Left cardiac atrium (tissue), 4 donors: ENCODE data around the gene ANXA2. TPM values are rescaled to one million over a fixed set of nuclear protein-coding genes. Genes with fewer than 3 reads are reported as not detected.
"Not testable (repeated sequence)": the region's sequence is repeated elsewhere in the genome, so short reads cannot be mapped to it uniquely, and the experiment has no call there.

Source experiments
- ATAC-seq, 2 donors: fragments of 200-7000 bp; cut with Tn5 transposase; one replicate each; pipeline ENCODE4 v1.9.1; 2020; ENCODE audit warnings: mild to moderate bottlenecking in 2 of 2, moderate library complexity in 2 of 2
- DNase-seq: peaks from one replicate; pipeline ENCODE4 v3.0.0-alpha.2; 2020
- intact Hi-C, 2 donors: fragments of 100-400 bp; cut with DNase I; formaldehyde crosslinking; loops; one replicate each; pipeline versions ENCODE4 v1.14.1 to v1.15.1; 2022 to 2023
- total RNA-seq, 2 donors: library from RNA; stranded (reverse); fragmentation: NEBNext Ultra II Directional; extraction: Animal tissue kit (Norgen Biotek cat#: 25700); gene quantifications; one replicate each; pipeline ENCODE4 v1.2.1, GENCODE V29; 2021
- donor health status: DM: no; HTN: yes; CAD: no.
- donor health status: DM: no; HTN: yes; CAD: no; lungs with severe emphysema.
- donor health status: DM: yes; HTN: yes; CAD: no.
- donor health status: Dilated cardiomyopathy.

ANXA2 gene
- total RNA-seq, 2 donors from 2014 or later, result 337 to 435 TPM

DNA sequence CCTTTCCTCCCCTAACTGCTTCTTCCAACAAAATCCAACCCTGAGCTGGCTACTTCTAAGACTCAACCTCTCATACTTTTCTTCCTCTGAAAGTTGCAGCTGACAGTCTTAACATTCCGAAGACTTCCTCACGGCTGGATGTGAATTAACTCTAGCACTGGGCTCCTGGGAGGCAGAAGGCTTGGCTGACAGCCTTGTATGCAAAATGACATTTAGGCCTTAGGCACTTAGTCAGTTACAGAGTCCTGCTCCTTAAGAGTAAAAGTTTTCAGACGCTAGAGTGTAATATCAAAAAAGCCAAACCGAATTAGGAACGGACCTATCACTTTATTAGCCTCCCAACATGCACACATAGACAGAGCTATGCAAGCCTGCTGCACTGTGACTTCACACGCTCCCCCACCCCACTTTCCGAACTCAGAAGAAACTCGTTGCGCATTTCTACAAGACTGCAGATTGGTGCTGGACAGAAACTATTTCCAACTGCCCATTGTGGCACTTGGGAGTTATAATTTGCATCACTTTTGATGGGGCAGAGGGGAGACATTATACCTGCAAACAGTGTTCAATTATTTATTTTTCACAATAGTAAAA, 15.5 kb upstream of the ANXA2 start:
- DNase-seq (no peak), ATAC-seq (peak; percentile 45 to 76)
- intact Hi-C loops, result no loop called here

DNA sequence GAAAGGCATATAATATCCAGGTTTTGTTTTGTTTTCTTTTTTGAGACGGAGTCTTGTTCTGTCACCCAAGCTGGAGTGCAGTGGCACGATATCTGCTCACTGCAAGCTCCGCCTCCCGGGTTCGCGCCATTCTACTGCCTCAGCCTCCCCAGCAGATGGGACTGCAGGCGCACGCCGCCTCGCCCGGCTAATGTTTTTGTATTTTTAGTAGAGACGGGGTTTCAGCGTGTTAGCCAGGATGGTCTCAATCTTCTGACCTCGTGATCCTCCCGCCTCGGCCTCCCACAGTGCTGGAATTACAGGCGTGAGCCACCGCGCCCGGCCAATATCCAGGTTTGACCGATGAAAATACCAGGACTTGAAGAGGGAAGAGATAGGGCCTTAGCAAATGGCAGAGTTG, 15.0 kb upstream of the ANXA2 start:
- ATAC-seq, intact Hi-C loops, DNase-seq: not testable (repeated sequence)

DNA sequence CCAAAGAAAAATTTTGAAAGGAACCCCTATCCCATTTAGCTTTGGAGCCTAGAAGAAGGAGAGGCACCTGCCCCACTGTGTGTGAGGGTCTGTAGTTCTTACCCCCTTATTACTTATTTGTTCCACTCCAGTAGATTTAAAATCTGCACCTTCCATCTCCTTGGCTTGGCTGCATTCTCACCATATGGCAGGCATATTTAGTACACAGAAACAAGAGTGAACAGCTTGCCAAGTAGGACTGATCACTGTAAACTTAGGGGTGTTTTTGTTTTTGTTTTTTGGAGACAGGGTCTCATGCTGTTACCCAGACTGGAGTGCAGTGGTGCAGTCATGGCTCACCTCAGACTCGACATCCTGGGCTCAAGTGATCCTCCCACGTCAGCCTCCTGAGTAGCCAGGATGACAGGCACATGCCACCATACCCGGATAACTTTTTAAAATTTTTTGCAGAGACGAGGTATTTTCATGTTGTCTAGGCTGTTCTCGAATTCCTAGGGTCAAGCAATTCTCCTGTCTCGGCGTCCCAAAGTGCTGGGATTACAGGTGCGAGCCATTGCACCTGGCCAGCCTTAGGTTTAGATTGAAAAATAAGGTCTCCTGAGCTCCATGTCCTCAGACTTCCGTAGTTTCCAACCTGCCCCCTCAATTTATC, 14.1 kb upstream of the ANXA2 start:
- intact Hi-C loops, result no loop called here
- DNase-seq (no peak), ATAC-seq (no peak)

DNA sequence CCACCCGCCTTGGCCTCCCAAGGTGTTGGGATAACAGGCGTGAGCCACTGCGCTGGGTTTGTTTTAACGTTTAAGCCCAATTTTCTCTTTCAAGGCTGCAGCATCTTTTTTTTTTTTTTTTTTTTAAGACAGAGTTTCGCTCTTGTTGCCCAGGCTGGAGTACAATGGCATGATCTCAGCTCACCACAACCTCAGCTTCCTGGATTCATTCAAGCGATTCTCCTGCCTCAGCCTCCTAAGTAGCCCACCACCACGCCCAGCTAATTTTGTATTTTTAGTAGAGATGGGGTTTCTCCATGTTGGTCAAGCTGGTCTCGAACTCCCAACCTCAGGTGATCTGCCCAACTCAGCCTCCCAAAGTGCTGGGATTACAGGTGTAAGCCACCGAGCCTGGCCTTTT, 12.6 kb upstream of the ANXA2 start:
- ATAC-seq, DNase-seq, intact Hi-C loops: not testable (repeated sequence)

DNA sequence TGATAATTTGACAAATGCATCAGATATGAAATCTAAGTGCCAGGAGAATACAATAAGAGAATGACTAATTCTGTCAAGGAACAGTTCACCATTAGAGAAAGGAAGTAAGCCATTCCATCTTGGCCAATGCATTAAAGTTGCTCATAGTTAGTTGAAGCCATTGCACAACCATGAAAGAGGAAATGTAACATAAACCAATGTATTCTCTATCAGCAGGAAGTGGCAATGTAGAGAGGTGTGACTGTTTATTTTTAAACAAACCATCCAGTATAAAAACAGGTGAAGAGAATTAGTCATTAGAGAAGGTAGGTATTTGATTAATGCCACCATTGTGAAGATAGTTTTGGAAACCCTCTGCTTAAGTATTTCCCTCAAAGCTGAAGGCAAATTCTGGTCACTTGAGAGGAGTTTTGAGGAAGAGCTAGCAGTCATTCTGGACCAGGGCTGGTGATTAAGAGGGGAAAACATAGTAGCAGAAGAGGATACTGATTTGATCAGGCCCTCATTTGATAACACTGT, 10.7 kb upstream of the ANXA2 start:
- no peak for DNase-seq
- intact Hi-C loops, result no loop called here
- peak in 1 of 2 donors; percentile 75 for ATAC-seq

DNA sequence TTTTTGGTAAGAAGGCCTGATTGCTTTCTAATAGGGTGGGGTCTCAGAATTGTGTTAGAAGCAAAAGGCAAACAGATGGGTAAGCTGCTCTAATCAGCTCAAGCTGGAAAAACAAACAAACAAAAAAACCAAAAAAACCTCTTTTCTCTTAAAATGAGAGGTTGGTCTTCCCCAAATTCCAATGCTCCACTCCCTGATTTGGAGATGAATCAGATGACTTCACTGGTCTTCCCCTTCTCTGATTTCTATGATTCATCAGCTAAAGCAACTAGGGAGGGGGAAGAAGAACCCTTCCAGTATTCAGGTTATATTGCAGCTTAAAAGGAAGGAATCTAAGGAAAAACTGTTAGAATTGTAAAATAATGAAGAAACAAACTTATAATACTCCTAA, 9.6 kb upstream of the ANXA2 start:
- intact Hi-C loops, result no loop called here
- peak; percentile 55 to 95 for ATAC-seq

DNA sequence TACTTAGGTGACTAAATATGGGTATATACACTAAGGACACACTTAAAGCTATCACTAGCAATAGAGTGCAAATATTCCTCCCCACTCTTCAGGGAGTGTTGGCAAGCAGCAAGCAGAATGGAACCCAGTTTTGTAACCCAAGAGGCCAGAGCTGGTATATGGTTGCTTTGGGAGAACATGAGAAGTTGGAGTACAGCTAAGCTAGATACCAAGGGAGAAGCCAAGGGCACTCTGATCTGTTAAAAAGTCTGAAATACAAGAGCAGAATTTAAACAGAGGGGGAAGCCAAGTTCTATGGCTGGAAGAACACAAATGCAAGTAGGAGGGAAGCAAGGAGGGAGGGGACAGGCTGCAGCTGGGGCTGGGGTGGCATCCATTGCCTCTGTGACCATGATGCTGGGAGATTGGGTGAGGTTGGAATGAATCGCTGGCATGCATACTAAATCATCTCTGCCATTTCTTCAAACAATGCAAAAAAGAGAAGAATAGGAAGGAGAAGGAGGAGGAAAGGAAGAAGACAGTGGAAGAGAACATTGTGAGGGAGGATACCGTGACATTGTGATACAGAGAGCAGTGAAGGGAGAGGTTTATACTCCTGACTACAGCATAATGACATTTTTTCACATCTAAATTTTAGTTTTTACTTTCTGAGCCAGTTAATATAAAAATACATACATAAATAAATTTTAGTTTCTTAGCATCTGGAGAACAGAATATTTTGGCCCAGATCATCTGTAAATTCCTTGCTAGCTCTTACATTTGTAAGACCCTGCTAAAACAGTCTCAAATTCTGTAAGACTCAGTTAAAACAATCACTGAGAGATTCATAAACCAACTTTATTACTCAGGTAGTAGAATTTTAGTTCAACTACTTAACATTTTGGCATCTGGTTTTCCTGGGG, 9.0 kb upstream of the ANXA2 start:
- ATAC-seq, result no peak
- intact Hi-C loops, result no loop called here

More for the DNA sequence above, 9.6 kb upstream of the ANXA2 start:
- DNase-seq, result no peak

DNA sequence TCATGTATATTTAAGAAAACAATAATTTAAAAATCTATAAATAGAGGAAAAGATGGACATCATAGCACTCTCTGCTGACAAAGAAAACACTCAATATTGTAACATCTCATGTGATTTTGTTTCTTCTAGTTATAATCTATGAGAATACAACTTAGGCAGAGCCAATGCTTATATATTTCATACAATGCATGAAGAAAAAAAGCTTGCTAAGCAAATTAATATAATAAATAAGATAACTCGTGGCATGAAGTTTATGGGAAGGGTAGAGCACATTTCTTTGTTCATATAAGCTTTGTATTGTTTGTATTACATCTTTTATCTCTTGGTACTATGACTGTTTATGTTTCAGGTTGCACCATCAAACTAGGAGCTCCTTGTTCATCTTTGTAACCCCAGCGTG, 7.6 kb upstream of the ANXA2 start:
- ATAC-seq, result no peak
- DNase-seq, result no peak
- intact Hi-C loops, result no loop called here

More for the DNA sequence above, 9.0 kb upstream of the ANXA2 start:
- DNase-seq, result no peak

DNA sequence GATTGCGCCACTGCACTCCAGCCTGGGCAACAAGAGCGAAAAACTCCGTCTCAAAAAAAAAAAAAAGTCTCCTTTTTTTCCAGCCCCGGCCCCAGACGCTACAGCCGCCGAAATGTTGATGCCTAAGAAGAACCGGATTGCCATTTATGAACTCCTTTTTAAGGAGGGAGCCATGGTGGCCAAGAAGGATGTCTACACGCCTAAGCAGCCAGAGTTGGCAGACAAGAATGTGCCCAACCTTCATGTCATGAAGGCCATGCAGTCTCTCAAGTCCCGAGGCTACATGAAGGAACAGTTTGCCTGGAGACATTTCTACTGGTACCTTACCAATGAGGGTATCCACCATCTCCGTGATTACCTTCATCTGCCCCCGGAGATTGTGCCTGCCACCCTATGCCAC, 6.6 kb upstream of the ANXA2 start:
- ATAC-seq, DNase-seq, intact Hi-C loops: not testable (repeated sequence)

DNA sequence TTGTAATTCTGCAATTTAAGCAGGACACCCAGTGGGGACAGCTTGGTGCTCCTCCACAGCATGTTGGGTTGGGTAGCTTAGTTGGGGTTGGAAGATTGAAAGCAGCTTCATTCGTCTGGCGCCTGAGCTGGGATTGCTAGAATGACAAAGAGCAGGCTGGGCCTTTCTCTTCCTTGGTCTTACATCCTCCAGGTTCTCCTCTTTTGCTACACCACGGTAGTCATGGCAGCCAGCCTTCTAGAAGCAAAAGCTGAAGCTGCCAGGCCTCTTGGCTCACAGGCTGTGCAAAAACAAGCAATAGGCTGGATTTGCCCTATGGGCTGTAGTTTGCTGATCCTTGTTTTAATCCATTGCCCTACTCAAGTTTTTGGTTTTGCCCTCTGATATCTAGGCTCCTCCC, 3.2 kb upstream of the ANXA2 start:
- intact Hi-C loops, result no loop called here
- no peak for ATAC-seq
- DNase-seq, result no peak

DNA sequence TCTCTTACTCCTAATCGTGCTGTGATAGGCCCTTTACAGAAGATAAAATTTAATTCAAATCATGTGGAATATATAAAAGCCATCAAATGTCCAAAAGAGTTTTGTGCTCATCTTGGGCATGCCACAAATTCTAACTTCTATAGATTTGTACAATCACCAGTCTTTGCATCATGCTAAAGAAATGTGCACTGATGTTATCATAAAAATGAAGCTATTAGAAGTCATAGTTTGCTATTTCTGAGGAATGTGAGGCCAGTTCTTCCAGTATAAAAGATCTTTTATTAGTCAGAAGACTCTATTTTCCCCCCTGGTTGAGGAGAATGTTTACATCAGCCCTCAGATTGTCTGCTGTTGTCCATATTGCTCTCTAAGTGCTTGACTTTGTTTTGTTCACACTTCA, 2.1 kb upstream of the ANXA2 start:
- no peak for DNase-seq
- intact Hi-C loops, result no loop called here
- no peak for ATAC-seq

DNA sequence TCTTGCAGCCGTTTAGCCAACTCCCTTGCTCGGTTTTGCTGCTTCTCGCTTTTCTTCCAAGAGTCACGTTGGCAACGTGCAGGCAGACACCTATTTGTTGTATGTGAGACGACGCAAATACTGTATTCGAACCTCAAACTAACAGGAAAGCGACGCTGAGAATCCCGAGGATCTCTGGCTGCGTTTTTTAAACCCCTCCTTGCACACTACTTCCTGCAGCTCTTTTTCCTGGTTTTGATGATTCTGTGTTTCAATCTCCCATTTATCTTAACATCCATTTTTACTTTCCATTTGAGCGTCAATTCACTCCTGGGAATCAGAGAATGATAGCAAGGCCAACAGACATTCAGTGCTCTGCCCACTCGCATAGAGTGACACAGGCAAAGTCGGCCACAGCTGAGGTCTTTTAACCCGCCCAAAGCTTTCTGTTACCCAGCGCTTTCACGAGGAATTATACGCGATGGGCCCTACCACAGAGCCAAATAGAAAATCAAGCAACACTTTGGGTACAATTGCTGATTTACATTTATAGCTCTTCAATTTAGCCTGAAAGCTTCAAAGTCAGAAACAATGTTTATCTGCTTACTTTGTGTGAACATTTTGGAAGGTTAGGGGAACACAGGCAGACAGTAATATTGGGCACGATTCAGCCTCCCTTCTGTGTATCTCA, 1.6 kb upstream of the ANXA2 start:
- intact Hi-C loops, result no loop called here
- DNase-seq, result no peak
- ATAC-seq, result no peak

DNA sequence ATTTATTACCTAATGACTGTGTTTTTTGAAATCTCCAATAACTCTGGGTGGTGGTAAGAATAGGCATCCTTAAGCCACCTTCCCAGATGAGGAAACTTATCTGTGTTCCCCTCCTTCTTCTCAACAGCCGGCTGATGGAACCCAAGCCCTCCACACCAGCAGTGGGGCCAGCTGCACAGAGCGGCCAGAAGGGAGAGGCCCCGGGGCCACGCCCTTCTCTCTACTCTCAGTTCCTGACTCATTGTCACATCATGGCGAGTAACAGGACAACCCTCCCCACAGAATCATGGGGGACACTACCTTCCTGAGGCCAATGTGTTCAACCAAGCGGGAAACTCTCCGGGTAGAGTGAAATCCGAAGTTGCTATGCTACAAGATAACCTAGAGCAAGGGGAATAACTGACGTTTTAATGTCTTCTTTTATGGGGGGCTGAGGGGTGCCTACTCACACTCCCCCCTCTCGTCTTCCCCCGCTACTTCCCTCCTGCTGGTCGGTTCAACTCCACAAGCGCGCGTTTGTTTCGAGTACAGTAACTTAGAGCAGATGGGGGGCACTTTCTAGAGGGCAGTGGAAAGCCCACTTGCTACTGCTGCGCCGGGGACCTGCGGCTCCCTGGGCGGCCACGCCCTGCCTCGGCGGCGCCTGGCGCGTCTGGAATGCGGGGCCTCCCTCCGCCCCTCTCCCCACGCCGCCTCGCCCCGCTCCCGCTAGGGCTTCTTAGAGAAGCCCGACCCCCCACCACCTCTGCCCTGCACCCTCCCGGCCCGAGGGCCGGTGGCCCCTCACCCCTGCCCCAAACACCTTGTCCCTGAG, 621 bp downstream of the ANXA2 start:
- intact Hi-C loops, result no loop called here
- peak; percentile 45 to 60 for ATAC-seq

DNA sequence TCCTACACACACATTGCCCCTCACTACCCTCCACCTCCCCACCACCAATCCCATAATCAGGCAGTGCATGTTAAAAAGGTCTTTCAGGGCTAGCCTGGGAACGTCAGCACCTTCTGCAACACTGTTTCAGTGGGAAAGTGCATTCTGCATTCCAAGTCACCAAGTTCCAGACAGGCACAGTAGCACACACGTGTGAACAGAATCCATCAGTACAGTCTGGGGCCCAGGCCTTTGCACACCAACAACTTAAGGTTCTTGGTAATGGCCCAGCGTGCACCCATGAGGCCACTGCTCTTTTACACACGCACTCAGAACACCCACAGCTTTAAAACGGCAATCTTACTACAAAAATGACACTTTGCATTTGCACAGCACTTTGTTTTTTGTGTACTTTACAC, 1.2 kb downstream of the ANXA2 start:
- no peak for DNase-seq
- no peak for ATAC-seq
- intact Hi-C loops, result no loop called here

More for the DNA sequence above, 621 bp downstream of the ANXA2 start:
- DNase-seq, result peak; percentile 77

DNA sequence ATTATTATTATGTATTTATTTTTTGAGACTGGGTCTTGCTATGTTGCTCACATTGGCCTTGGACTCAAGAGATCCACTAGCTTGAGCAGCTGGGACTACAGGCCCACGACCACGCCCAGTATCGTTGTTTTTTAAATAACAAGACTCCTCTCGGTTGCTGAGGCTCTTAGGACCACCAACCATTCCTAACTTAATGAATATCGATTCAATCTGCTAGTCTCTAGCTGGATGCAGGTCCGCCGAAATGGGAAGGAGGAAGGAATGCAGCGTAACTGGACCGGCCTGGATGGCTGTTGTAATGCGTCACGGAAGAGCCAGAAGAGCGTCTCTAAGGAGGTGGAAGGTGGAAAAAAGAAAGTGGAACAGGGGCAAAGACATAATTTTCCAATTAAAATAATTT, 1.7 kb downstream of the ANXA2 start:
- intact Hi-C loops, result no loop called here
- ATAC-seq, result no peak
- DNase-seq, result no peak

DNA sequence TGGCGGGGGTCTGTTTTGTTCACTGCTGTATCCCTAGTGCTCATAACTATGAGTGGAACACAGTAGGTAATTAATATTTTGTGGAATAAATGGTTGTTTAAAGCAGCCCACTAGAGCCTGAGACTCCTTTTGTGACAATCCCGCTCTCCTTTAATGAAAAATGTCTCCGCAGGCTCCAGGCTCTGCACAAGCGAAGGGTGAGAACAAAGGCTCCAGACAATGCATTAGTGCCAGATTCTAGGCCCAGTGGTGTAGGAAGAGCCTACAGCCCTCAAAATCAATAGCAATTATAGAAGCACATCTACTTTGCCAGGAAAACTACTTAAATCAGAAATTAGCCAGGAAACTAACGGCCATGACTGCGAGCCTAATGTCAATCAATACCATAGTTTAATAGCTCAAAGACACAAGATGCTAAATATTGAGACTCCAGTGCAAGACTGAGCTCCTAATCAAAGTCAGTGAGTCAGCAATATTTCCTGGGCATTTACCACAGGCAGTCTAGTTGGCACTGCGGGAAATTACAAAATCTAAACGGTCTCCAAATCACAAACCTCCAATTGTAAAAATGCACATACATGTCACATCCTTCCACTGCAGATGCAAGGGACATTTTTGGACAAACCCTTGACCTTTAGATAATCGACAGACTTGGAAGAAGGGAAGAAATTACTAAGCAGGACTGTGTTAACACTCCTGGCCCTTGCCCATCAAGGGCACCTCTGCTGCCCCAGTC, 2.3 kb downstream of the ANXA2 start:
- no peak for ATAC-seq
- intact Hi-C loops, result no loop called here
- DNase-seq, result no peak

DNA sequence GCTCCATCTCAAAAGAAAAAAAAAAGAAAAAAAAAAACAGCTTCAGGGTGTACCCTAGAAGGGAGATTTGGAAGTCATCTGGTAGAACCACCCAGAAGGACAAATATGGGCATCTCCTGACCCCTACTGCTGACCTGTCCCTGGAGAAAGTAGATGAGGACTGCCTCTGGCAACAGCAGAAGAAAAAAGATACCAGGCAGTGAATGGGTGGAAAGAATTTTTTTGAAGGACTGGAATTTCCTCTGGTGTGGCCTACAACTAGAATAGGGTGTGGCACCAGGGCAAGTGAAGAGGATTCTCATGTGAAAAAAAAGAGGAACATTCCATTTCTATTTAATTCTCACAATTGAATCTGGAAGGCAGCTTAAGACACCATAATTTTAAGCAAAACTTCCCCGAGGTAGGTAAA, 3.1 kb downstream of the ANXA2 start:
- intact Hi-C loops, result no loop called here
- DNase-seq, result no peak
- ATAC-seq, result no peak
